GM23338 (cell line): ENCODE measurements around the gene SPR. TPM values are rescaled to one million over a fixed set of nuclear protein-coding genes. Genes with fewer than 3 reads are reported as not detected.

Source experiments
- ATAC-seq: fragments of 200-7000 bp; cut with Tn5 transposase; 3 replicates; pipeline ENCODE4 v1.9.1; 2020
- DNase-seq: peaks from one replicate; pipeline ENCODE4 v3.0.0-alpha.2; 2015; ENCODE audit warnings: low spot score
- H2AFZ ChIP-seq: fragments of 200-600 bp; sonication (generic); 2 replicates; pipeline ENCODE4 v1.8.0; 2016; ENCODE audit warnings: antibody characterized with exemption, mild to moderate bottlenecking, moderate library complexity
- H3F3A ChIP-seq: fragments of 200-600 bp; sonication (generic); replicated peaks from 2 replicates; pipeline ENCODE4 v1.8.0; 2017; ENCODE audit warnings: antibody characterized with exemption, mixed run types, low read depth
- H3K27ac ChIP-seq: fragments of 200-600 bp; sonication (generic); 2 replicates; pipeline ENCODE4 v1.6.1; 2016; ENCODE audit warnings: low read depth
- H3K27me3 ChIP-seq: fragments of 200-600 bp; sonication (generic); 2 replicates; pipeline ENCODE4 v1.8.0; 2016; ENCODE audit warnings: mild to moderate bottlenecking, mixed run types, moderate library complexity; ENCODE audit not compliant: insufficient read depth
- H3K36me3 ChIP-seq: fragments of 200-600 bp; sonication (generic); 2 replicates; pipeline ENCODE4 v1.8.0; 2016; ENCODE audit warnings: mild to moderate bottlenecking; ENCODE audit not compliant: insufficient read depth
- H3K4me1 ChIP-seq: fragments of 200-600 bp; sonication (generic); 2 replicates; pipeline ENCODE4 v1.8.0; 2016; ENCODE audit warnings: mild to moderate bottlenecking, moderate library complexity; ENCODE audit not compliant: insufficient read depth
- H3K4me2 ChIP-seq: fragments of 200-600 bp; sonication (generic); 2 replicates; pipeline ENCODE4 v1.7.1; 2017; ENCODE audit warnings: mixed run types
- H3K4me3 ChIP-seq: fragments of 200-600 bp; sonication (generic); 2 replicates; pipeline ENCODE4 v1.6.1; 2016; ENCODE audit warnings: mixed run types
- H3K79me2 ChIP-seq: fragments of 200-600 bp; sonication (generic); replicated peaks from 2 replicates; pipeline ENCODE4 v1.8.0; 2017; ENCODE audit warnings: mild to moderate bottlenecking; ENCODE audit not compliant: insufficient read depth
- H3K9me2 ChIP-seq: fragments of 200-600 bp; sonication (generic); 2 replicates; pipeline ENCODE4 v1.8.0; 2017; ENCODE audit not compliant: insufficient read depth
- H4K20me1 ChIP-seq: fragments of 200-600 bp; sonication (generic); replicated peaks from 2 replicates; pipeline ENCODE4 v1.8.0; 2017; ENCODE audit warnings: mild to moderate bottlenecking; ENCODE audit not compliant: insufficient read depth
- H3K27ac Mint-ChIP-seq: 2 replicates; pipeline ENCODE4 v1.8.0; 2020; ENCODE audit warnings: inconsistent platforms, mild to moderate bottlenecking, moderate library complexity, mixed read lengths
- H3K27me3 Mint-ChIP-seq: 3 replicates; pipeline ENCODE4 v1.8.0; 2022; ENCODE audit warnings: low read depth, mild to moderate bottlenecking, moderate library complexity, mixed read lengths, inconsistent platforms; ENCODE audit not compliant: insufficient read depth, poor library complexity
- H3K36me3 Mint-ChIP-seq: 3 replicates; pipeline ENCODE4 v1.8.0; 2021; ENCODE audit warnings: low read depth, mild to moderate bottlenecking, inconsistent platforms, moderate library complexity, mixed read lengths
- H3K4me1 Mint-ChIP-seq: 3 replicates; pipeline ENCODE4 v1.8.0; 2020; ENCODE audit warnings: mild to moderate bottlenecking, inconsistent platforms, mixed read lengths
- H3K4me3 Mint-ChIP-seq: 3 replicates; pipeline ENCODE4 v1.8.0; 2021; ENCODE audit warnings: moderate library complexity, mild to moderate bottlenecking, inconsistent platforms, mixed read lengths
- H3K9me3 Mint-ChIP-seq: 3 replicates; pipeline ENCODE4 v1.8.0; 2020; ENCODE audit warnings: moderate library complexity, mild to moderate bottlenecking, inconsistent platforms, mixed read lengths
- CREB1 ChIP-seq: fragments of 250-450 bp; sonication (Bioruptor Pico); IDR thresholded peaks from 2 replicates; pipeline ENCODE4 v1.5.0; 2020; ENCODE audit warnings: low read depth, mild to moderate bottlenecking, moderate library complexity
- CTCF ChIP-seq, 2 experiments: fragments of 200-600 bp in 1 of 2; sonication (generic) in 1 of 2; conservative IDR thresholded peaks; 2 replicates each; pipeline versions ENCODE4 v1.5.1 to v1.6.1; 2016 to 2017; ENCODE audit warnings: antibody characterized with exemption in 2 of 2, low read depth in 2 of 2, mild to moderate bottlenecking in 2 of 2, moderate library complexity in 1 of 2
- ETS1 ChIP-seq: IDR thresholded peaks from 2 replicates; pipeline ENCODE4 v1.6.1; 2016; ENCODE audit warnings: antibody characterized with exemption
- JUNB ChIP-seq: IDR thresholded peaks from one replicate; pipeline ENCODE4 v1.6.1; 2016; ENCODE audit warnings: antibody characterized with exemption; ENCODE audit not compliant: unreplicated experiment
- NANOG ChIP-seq: IDR thresholded peaks from 2 replicates; pipeline ENCODE4 v1.6.1; 2016; ENCODE audit warnings: antibody characterized with exemption, borderline replicate concordance
- POLR2AphosphoS5 ChIP-seq: IDR thresholded peaks from 2 replicates; pipeline ENCODE4 v1.6.1; 2016; ENCODE audit warnings: antibody characterized with exemption, low read depth
- REST ChIP-seq: IDR thresholded peaks from one replicate; pipeline ENCODE4 v1.6.1; 2018; ENCODE audit warnings: antibody characterized with exemption; ENCODE audit not compliant: unreplicated experiment
- STAT1 ChIP-seq: IDR thresholded peaks from one replicate; pipeline ENCODE4 v1.6.1; 2016; ENCODE audit warnings: antibody characterized with exemption; ENCODE audit not compliant: unreplicated experiment
- polyA plus RNA-seq: library from polyadenylated mRNA; unstranded; fragments of >200 nt; fragmentation: Nextera tagmentation; extraction: Ambion mirVana; gene quantifications from 2 replicates; pipeline ENCODE4 v1.2.1, GENCODE V29; 2016
- total RNA-seq: library from RNA; depleted of rRNA; stranded (reverse); fragments of >200 nt; shearing (Covaris generic); gene quantifications from 2 replicates; pipeline ENCODE4 v1.2.3, GENCODE V29; 2014
- TF ChIP-seq, protein P1 (sequence below): fragments of 250-450 bp; sonication (Bioruptor Pico); IDR thresholded peaks from 2 replicates; pipeline ENCODE4 v1.5.0; 2020; ENCODE audit warnings: mild to moderate bottlenecking, moderate library complexity

Gene SPR
- total and polyA plus RNA-seq, 2 experiments from 2014 or later, result 10.7 to 15.2 TPM

DNA sequence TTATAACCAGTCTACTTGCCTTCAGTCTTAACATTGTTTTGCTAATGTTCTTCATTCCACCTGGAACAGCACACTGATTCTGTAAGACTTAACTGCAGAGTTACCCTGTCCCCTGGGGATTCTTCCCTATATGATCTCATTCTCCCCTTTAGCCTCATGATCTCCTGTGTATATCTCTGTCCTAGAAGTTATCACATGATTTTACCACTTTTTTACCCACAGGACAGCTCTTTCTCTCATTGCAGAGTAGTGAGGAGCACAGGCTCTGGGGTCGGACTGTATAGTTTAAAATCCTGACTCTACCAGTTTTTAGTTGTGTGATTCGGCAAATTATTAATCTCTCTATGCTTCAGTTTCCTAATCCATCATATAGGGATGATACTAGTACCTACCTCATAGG lies 47.1 kb upstream of the SPR start (continued):
- TF ChIP-seq, protein P1, sequence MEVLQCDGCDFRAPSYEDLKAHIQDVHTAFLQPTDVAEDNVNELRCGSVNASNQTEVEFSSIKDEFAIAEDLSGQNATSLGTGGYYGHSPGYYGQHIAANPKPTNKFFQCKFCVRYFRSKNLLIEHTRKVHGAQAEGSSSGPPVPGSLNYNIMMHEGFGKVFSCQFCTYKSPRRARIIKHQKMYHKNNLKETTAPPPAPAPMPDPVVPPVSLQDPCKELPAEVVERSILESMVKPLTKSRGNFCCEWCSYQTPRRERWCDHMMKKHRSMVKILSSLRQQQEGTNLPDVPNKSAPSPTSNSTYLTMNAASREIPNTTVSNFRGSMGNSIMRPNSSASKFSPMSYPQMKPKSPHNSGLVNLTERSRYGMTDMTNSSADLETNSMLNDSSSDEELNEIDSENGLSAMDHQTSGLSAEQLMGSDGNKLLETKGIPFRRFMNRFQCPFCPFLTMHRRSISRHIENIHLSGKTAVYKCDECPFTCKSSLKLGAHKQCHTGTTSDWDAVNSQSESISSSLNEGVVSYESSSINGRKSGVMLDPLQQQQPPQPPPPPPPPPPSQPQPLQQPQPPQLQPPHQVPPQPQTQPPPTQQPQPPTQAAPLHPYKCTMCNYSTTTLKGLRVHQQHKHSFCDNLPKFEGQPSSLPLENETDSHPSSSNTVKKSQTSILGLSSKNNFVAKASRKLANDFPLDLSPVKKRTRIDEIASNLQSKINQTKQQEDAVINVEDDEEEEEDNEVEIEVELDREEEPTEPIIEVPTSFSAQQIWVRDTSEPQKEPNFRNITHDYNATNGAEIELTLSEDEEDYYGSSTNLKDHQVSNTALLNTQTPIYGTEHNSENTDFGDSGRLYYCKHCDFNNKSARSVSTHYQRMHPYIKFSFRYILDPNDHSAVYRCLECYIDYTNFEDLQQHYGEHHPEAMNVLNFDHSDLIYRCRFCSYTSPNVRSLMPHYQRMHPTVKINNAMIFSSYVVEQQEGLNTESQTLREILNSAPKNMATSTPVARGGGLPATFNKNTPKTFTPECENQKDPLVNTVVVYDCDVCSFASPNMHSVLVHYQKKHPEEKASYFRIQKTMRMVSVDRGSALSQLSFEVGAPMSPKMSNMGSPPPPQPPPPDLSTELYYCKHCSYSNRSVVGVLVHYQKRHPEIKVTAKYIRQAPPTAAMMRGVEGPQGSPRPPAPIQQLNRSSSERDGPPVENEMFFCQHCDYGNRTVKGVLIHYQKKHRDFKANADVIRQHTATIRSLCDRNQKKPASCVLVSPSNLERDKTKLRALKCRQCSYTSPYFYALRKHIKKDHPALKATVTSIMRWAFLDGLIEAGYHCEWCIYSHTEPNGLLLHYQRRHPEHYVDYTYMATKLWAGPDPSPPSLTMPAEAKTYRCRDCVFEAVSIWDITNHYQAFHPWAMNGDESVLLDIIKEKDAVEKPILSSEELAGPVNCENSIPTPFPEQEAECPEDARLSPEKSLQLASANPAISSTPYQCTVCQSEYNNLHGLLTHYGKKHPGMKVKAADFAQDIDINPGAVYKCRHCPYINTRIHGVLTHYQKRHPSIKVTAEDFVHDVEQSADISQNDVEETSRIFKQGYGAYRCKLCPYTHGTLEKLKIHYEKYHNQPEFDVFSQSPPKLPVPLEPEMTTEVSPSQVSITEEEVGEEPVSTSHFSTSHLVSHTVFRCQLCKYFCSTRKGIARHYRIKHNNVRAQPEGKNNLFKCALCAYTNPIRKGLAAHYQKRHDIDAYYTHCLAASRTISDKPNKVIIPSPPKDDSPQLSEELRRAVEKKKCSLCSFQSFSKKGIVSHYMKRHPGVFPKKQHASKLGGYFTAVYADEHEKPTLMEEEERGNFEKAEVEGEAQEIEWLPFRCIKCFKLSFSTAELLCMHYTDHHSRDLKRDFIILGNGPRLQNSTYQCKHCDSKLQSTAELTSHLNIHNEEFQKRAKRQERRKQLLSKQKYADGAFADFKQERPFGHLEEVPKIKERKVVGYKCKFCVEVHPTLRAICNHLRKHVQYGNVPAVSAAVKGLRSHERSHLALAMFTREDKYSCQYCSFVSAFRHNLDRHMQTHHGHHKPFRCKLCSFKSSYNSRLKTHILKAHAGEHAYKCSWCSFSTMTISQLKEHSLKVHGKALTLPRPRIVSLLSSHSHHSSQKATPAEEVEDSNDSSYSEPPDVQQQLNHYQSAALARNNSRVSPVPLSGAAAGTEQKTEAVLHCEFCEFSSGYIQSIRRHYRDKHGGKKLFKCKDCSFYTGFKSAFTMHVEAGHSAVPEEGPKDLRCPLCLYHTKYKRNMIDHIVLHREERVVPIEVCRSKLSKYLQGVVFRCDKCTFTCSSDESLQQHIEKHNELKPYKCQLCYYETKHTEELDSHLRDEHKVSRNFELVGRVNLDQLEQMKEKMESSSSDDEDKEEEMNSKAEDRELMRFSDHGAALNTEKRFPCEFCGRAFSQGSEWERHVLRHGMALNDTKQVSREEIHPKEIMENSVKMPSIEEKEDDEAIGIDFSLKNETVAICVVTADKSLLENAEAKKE, result no peak
- TF ChIP-seq STAT1, result no peak
- TF ChIP-seq REST, result no peak
- no peak for TF ChIP-seq CREB1 (CRISPR knock-in tag)
- TF ChIP-seq POLR2AphosphoS5, result no peak

GRCh38 chr2:72841462-72842125 lies 45.6 kb upstream of the SPR start:
- Histone ChIP-seq H3K27me3 (no peaks in the 10 kb centered on the region), H3K4me2 (no peak overlapping the region), H3K36me3 (no peaks in the 10 kb centered on the region), H3K27ac (no peak overlapping the region), H3K79me2 (no peaks in the 10 kb centered on the region), H3K4me1 (no peaks in the 10 kb centered on the region; the same call in 1 of the 2 replicates), H3K9me2 (no peaks in the 10 kb centered on the region), H2AFZ (no peak overlapping the region), H4K20me1 (no peaks in the 10 kb centered on the region), H3F3A (no peaks in the 10 kb centered on the region), H3K4me3 (no peak overlapping the region)
- H3K9me3 Mint-ChIP-seq, result no peaks in the 10 kb centered on the region
- peaks cover 4% of the 10 kb centered on the region for H3K4me1 Mint-ChIP-seq
- H3K27ac Mint-ChIP-seq, result no peak overlapping the region
- H3K27me3 Mint-ChIP-seq, result peaks cover 3% of the 10 kb centered on the region
- no peaks in the 10 kb centered on the region for H3K36me3 Mint-ChIP-seq
- no peak overlapping the region for H3K4me3 Mint-ChIP-seq
- DNase-seq (no peak), ATAC-seq (no peak)
- TF ChIP-seq CREB1 (CRISPR knock-in tag), result no peak
- TF ChIP-seq NANOG, result no peak
- TF ChIP-seq STAT1, result no peak
- TF ChIP-seq POLR2AphosphoS5, result no peak
- no peak for TF ChIP-seq CTCF (conservative IDR thresholded peaks at IDR 0.05; ENCODE audit: low read depth in 2 of 2)
- no peak for TF ChIP-seq JUNB
- TF ChIP-seq ETS1, result no peak
